ENCODE measurements around the gene SLC66A2.
"Not testable (repeated sequence)": the region's sequence is repeated elsewhere in the genome, so short reads cannot be mapped to it uniquely, and the experiment has no call there.

SLC66A2 gene

GRCh38 chr18:79963658-79964329 lies 12.3 kb upstream of the SLC66A2 start:
- H3K4me1 Mint-ChIP-seq (ENCODE audit: low read depth) = peaks cover 46% of the 10 kb centered on the region
- no peak overlapping the region for H3K27ac Mint-ChIP-seq
- intact Hi-C loops (cut with micrococcal nuclease) = loop anchor here (10.0 kb wide), 1 partner anchor 579 kb away; no protein-coding TSS in a partner anchor

GRCh38 chr18:79962835-79963657 lies 11.6 kb upstream of the SLC66A2 start:
- intact Hi-C loops (cut with micrococcal nuclease) = loop anchor here (10.0 kb wide), 1 partner anchor 578 kb away; no protein-coding TSS in a partner anchor
- H3K27me3 Mint-ChIP-seq = peaks cover 20% of the 10 kb centered on the region
- H3K4me3 Mint-ChIP-seq = no peak overlapping the region
- H3K9me3 Mint-ChIP-seq = no peaks in the 10 kb centered on the region
- peaks cover 46% of the 10 kb centered on the region for H3K4me1 Mint-ChIP-seq (ENCODE audit: low read depth)
- H3K36me3 Mint-ChIP-seq (ENCODE audit: low read depth) = peaks cover 9% of the 10 kb centered on the region
- H3K27ac Mint-ChIP-seq = no peak overlapping the region

More at GRCh38 chr18:79963658-79964329, 12.3 kb upstream of the SLC66A2 start:
- Mint-ChIP-seq H3K36me3 (ENCODE audit: low read depth) (peaks cover 16% of the 10 kb centered on the region), H3K9me3 (no peaks in the 10 kb centered on the region), H3K27me3 (peaks cover 20% of the 10 kb centered on the region), H3K4me3 (peak overlapping the region; percentile 80)

GRCh38 chr18:79962311-79962710 lies 10.9 kb upstream of the SLC66A2 start:
- peaks cover 46% of the 10 kb centered on the region for H3K4me1 Mint-ChIP-seq (ENCODE audit: low read depth)
- peaks cover 20% of the 10 kb centered on the region for H3K27me3 Mint-ChIP-seq
- intact Hi-C loops (cut with micrococcal nuclease) = loop anchor here (10.0 kb wide), 1 partner anchor 578 kb away; no protein-coding TSS in a partner anchor
- peak overlapping the region; percentile 5 for H3K27ac Mint-ChIP-seq
- peaks cover 7% of the 10 kb centered on the region for H3K36me3 Mint-ChIP-seq (ENCODE audit: low read depth)
- H3K4me3 Mint-ChIP-seq = no peak overlapping the region
- no peaks in the 10 kb centered on the region for H3K9me3 Mint-ChIP-seq

- peaks cover 22% of the 10 kb centered on the region for H3K27me3 Mint-ChIP-seq
- H3K4me1 Mint-ChIP-seq (ENCODE audit: low read depth) = peaks cover 46% of the 10 kb centered on the region
- H3K9me3 Mint-ChIP-seq = no peaks in the 10 kb centered on the region
- intact Hi-C loops (cut with micrococcal nuclease) = loop anchor here (10.0 kb wide), 1 partner anchor 577 kb away; no protein-coding TSS in a partner anchor
- peak overlapping the region; percentile 5 for H3K27ac Mint-ChIP-seq
- H3K36me3 Mint-ChIP-seq (ENCODE audit: low read depth) = peaks cover 1% of the 10 kb centered on the region
- H3K4me3 Mint-ChIP-seq = no peak overlapping the region
Measured at GRCh38 chr18:79961527-79962291, 10.3 kb upstream of the SLC66A2 start.

- Mint-ChIP-seq H3K27ac (peak overlapping the region; percentile 5), H3K9me3 (no peaks in the 10 kb centered on the region), H3K36me3 (ENCODE audit: low read depth) (no peaks in the 10 kb centered on the region), H3K27me3 (peaks cover 23% of the 10 kb centered on the region), H3K4me1 (ENCODE audit: low read depth) (peaks cover 46% of the 10 kb centered on the region), H3K4me3 (no peak overlapping the region)
- intact Hi-C loops (cut with micrococcal nuclease) = loop anchor here (10.0 kb wide), 1 partner anchor 576 kb away; no protein-coding TSS in a partner anchor
Measured at GRCh38 chr18:79960921-79961526, 9.6 kb upstream of the SLC66A2 start.

GRCh38 chr18:79960161-79960801 lies 8.8 kb upstream of the SLC66A2 start:
- peaks cover 25% of the 10 kb centered on the region for H3K27me3 Mint-ChIP-seq
- H3K4me1 Mint-ChIP-seq (ENCODE audit: low read depth) = peaks cover 48% of the 10 kb centered on the region
- peak overlapping the region; percentile 35 for H3K27ac Mint-ChIP-seq
- not testable (repeated sequence) for H3K9me3 Mint-ChIP-seq; H3K36me3 Mint-ChIP-seq (ENCODE audit: low read depth)
- H3K4me3 Mint-ChIP-seq = peak overlapping the region; percentile 50
- intact Hi-C loops (cut with micrococcal nuclease) = loop anchor here (10.0 kb wide), 1 partner anchor 575 kb away; no protein-coding TSS in a partner anchor

- intact Hi-C loops (cut with micrococcal nuclease) = loop anchor here (10.0 kb wide), 1 partner anchor 164 kb away; the partner anchor contains the start of gene KCNG2
- H3K4me3 Mint-ChIP-seq = no peak overlapping the region
- H3K36me3 Mint-ChIP-seq (ENCODE audit: low read depth) = no peaks in the 10 kb centered on the region
- peaks cover 59% of the 10 kb centered on the region for H3K4me1 Mint-ChIP-seq (ENCODE audit: low read depth)
- H3K9me3 Mint-ChIP-seq = no peaks in the 10 kb centered on the region
- peaks cover 22% of the 10 kb centered on the region for H3K27me3 Mint-ChIP-seq
- no peak overlapping the region for H3K27ac Mint-ChIP-seq
Measured at GRCh38 chr18:79958981-79959380, 7.5 kb upstream of the SLC66A2 start.

- no peaks in the 10 kb centered on the region for H3K36me3 Mint-ChIP-seq (ENCODE audit: low read depth)
- no peak overlapping the region for H3K27ac Mint-ChIP-seq
- intact Hi-C loops (cut with micrococcal nuclease) = loop anchor here (10.0 kb wide), 1 partner anchor 161 kb away; the partner anchor contains the start of gene KCNG2
- H3K4me3 Mint-ChIP-seq = no peak overlapping the region
- peaks cover 10% of the 10 kb centered on the region for H3K27me3 Mint-ChIP-seq
- H3K9me3 Mint-ChIP-seq = no peaks in the 10 kb centered on the region
- H3K4me1 Mint-ChIP-seq (ENCODE audit: low read depth) = peaks cover 36% of the 10 kb centered on the region
Measured at GRCh38 chr18:79956276-79956675, 4.8 kb upstream of the SLC66A2 start.

- H3K27me3 Mint-ChIP-seq = peaks cover 6% of the 10 kb centered on the region
- no peak overlapping the region for H3K4me3 Mint-ChIP-seq
- H3K27ac Mint-ChIP-seq = peak overlapping the region; percentile 56
- peaks cover 3% of the 10 kb centered on the region for H3K36me3 Mint-ChIP-seq (ENCODE audit: low read depth)
- H3K9me3 Mint-ChIP-seq = no peaks in the 10 kb centered on the region
- intact Hi-C loops (cut with micrococcal nuclease) = loop anchor here (10.0 kb wide), 1 partner anchor 161 kb away; the partner anchor contains the start of gene KCNG2
- H3K4me1 Mint-ChIP-seq (ENCODE audit: low read depth) = peaks cover 33% of the 10 kb centered on the region
Measured at GRCh38 chr18:79955302-79956075, 4.0 kb upstream of the SLC66A2 start.

- peak overlapping the region; percentile 56 for H3K27ac Mint-ChIP-seq
- intact Hi-C loops (cut with micrococcal nuclease) = loop anchor here (10.0 kb wide), 1 partner anchor 160 kb away; the partner anchor contains the start of gene KCNG2
Measured at GRCh38 chr18:79954791-79955190, 3.3 kb upstream of the SLC66A2 start.

GRCh38 chr18:79953971-79954651 lies 2.7 kb upstream of the SLC66A2 start:
- no peaks in the 10 kb centered on the region for H3K9me3 Mint-ChIP-seq
- H3K27ac Mint-ChIP-seq = peak overlapping the region; percentile 56
- peaks cover 17% of the 10 kb centered on the region for H3K36me3 Mint-ChIP-seq (ENCODE audit: low read depth)
- no peak overlapping the region for H3K4me3 Mint-ChIP-seq
- H3K4me1 Mint-ChIP-seq (ENCODE audit: low read depth) = peaks cover 39% of the 10 kb centered on the region
- intact Hi-C loops (cut with micrococcal nuclease) = loop anchor here (10.0 kb wide), 1 partner anchor 159 kb away; the partner anchor contains the start of gene KCNG2
- H3K27me3 Mint-ChIP-seq = peaks cover 6% of the 10 kb centered on the region

More at GRCh38 chr18:79954791-79955190, 3.3 kb upstream of the SLC66A2 start:
- Mint-ChIP-seq H3K4me3 (no peak overlapping the region), H3K27me3 (peaks cover 6% of the 10 kb centered on the region), H3K9me3 (no peaks in the 10 kb centered on the region), H3K36me3 (ENCODE audit: low read depth) (peaks cover 10% of the 10 kb centered on the region), H3K4me1 (ENCODE audit: low read depth) (peaks cover 33% of the 10 kb centered on the region)
